Body of pancreas (tissue), 4 donors: ENCODE results near the gene USPL1. TPM values are rescaled to one million over a fixed set of nuclear protein-coding genes. Genes with fewer than 3 reads are reported as not detected.

Experiments used
- ATAC-seq: fragments of 150-250 bp; one replicate; pipeline ENCODE4 v1.9.1; 2016
- DNase-seq, 4 donors: peaks; one replicate each; pipeline ENCODE4 v3.0.0-alpha.2; 2019
- H3K27ac ChIP-seq, 4 donors: fragments of 200-600 bp; sonication (generic); 1 replicate in 3 of 4; 2 replicates in 1 of 4; pipeline versions ENCODE4 v1.5.1 to v1.6.1; 2016 to 2019; ENCODE audit warnings: mild to moderate bottlenecking in 1 of 4, mixed read lengths in 1 of 4, moderate library complexity in 1 of 4
- H3K27me3 ChIP-seq, 2 donors: fragments of 200-600 bp; sonication (generic); one replicate each; pipeline ENCODE4 v1.6.0; 2016; ENCODE audit warnings: mild to moderate bottlenecking in 1 of 2
- H3K36me3 ChIP-seq, 2 donors: fragments of 200-600 bp; sonication (generic); replicated peaks in 1 of 2; 2 replicates each; pipeline ENCODE4 v1.5.1; 2016; ENCODE audit warnings: low read depth in 2 of 2; ENCODE audit not compliant: insufficient read depth in 1 of 2
- H3K4me1 ChIP-seq: fragments of 200-600 bp; sonication (generic); one replicate; pipeline ENCODE4 v1.6.0; 2016
- H3K4me3 ChIP-seq, 2 donors: fragments of 200-600 bp; sonication (generic); 1 replicate in 1 of 2; 2 replicates in 1 of 2; pipeline ENCODE4 v1.5.1; 2016 to 2019
- H3K9me3 ChIP-seq, 3 donors: fragments of 200-600 bp; sonication (generic); 1 replicate in 2 of 3; 2 replicates in 1 of 3; pipeline ENCODE4 v1.5.1; 2016
- POLR2A ChIP-seq, 3 donors: fragments of 450-650 bp; IDR thresholded peaks; one replicate each; pipeline ENCODE4 v1.6.1; 2016; ENCODE audit warnings: antibody characterized with exemption in 3 of 3, mild to moderate bottlenecking in 2 of 3
- WGBS, 2 donors: methylation state at CpG; one replicate each; pipeline ENCODE4 v1.1.5; 2017; 5-methylcytosine and 5-hydroxymethylcytosine counted together
- intact Hi-C: fragments of 100-400 bp; cut with DNase I; formaldehyde crosslinking; loops from one replicate; pipeline ENCODE4 v1.15.1; 2023
- total RNA-seq, 2 donors: library from RNA; depleted of rRNA; stranded (reverse); fragments of >200 nt; gene quantifications; one replicate each; pipeline ENCODE4 v1.1.0, GENCODE V29; 2016
- TF ChIP-seq, protein P1 (sequence below), 7 experiments: fragments of 450-650 bp in 4 of 7; fragments of 200-600 bp in 3 of 7; sonication (generic) in 3 of 7; IDR thresholded peaks; one replicate each; pipeline ENCODE4 v1.5.1; 2016 to 2019; ENCODE audit warnings: antibody characterized with exemption in 7 of 7

Gene USPL1
- total RNA-seq, 2 donors from 2014 or later: 10.9 to 14.5 TPM

DNA sequence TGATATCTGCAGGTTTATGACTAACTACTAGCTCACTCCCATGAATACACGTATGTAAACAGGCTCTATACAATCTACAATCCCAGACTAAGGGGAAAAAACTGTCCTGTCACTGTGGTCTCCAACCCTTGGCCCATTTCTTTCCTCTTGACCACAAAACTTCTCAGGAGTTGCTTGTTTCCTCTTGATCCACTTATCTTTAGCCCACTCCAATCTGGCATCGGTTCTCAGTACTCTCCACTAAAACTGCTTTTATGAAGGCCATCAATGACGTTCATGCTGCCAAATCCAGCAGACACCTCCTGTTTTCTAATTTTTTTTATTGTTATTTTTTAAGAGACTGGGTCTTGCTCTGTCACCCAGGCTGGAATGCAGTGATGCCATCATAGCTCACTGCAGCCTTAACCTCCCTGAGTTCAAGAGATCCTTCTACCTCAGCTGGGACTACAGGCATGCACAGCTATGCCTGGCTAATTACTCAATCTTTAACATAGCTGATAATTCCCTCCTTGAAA lies 31.9 kb upstream of the USPL1 start:
- H3K4me1 ChIP-seq: peaks cover 7% of the 10 kb centered on the region
- H3K9me3 ChIP-seq: no peaks in the 10 kb centered on the region
- no peak overlapping the region for H3K27ac ChIP-seq
- H3K27me3 ChIP-seq: no peaks in the 10 kb centered on the region
- no peak for DNase-seq
- TF ChIP-seq, protein P1, sequence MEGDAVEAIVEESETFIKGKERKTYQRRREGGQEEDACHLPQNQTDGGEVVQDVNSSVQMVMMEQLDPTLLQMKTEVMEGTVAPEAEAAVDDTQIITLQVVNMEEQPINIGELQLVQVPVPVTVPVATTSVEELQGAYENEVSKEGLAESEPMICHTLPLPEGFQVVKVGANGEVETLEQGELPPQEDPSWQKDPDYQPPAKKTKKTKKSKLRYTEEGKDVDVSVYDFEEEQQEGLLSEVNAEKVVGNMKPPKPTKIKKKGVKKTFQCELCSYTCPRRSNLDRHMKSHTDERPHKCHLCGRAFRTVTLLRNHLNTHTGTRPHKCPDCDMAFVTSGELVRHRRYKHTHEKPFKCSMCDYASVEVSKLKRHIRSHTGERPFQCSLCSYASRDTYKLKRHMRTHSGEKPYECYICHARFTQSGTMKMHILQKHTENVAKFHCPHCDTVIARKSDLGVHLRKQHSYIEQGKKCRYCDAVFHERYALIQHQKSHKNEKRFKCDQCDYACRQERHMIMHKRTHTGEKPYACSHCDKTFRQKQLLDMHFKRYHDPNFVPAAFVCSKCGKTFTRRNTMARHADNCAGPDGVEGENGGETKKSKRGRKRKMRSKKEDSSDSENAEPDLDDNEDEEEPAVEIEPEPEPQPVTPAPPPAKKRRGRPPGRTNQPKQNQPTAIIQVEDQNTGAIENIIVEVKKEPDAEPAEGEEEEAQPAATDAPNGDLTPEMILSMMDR (IDR thresholded peaks at IDR 0.05): no peak
- TF ChIP-seq POLR2A (IDR thresholded peaks at IDR 0.05): no peak
- H3K4me3 ChIP-seq: no peak overlapping the region
- H3K36me3 ChIP-seq: no peaks in the 10 kb centered on the region
- no peak for ATAC-seq
- intact Hi-C loops: no loop called here
- 42 to 45% methylated on average over 3 of the region's 3 CpGs for WGBS, 2 donors

DNA sequence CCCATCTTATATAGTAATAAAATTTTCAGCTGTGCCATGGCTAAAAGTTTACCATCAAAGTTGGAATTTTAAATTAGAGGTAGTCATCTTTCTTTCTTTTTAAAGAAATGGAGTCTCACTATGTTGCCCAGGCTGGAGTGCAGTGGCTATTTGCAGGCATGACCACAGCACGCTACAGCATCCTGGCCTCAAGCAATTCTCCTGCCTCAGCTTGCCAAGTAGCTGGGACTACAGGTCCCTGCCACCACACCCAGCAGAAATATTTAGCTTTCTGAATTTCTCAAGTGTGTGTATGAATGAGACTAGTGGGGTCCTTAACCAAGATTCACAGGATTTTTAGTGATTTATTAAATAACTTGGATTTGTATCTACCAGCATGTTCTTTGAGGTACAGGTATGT lies 30.5 kb upstream of the USPL1 start:
- Histone ChIP-seq H3K27ac (no peak overlapping the region), H3K4me1 (no peaks in the 10 kb centered on the region), H3K4me3 (no peak overlapping the region), H3K27me3 (no peaks in the 10 kb centered on the region), H3K9me3 (no peaks in the 10 kb centered on the region), H3K36me3 (no peaks in the 10 kb centered on the region)
- TF ChIP-seq POLR2A (IDR thresholded peaks at IDR 0.05): no peak
- TF ChIP-seq, protein P1 (IDR thresholded peaks at IDR 0.05): no peak
- intact Hi-C loops: no loop called here
- DNase-seq (no peak), ATAC-seq (no peak)
- WGBS, 2 donors: 94 to 100% methylated on average over 1 of the region's 1 CpG

DNA sequence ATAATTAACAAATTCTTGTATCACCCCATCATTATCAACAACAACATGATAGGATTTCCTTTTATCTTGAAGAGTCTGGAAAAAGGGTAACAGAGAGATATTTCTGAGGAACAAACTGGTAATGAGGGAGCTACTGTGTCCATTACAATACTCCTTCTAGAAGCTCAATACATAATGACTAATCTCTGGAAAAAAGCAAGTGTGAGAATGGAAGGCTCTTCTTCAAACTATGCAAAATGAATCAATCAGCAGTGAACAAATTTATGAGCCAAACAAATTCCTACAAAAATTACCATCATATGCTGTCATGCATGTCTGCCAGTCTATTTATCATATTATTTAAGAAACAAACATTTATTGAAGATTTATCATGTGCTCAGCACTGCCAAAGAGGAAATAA lies 30.0 kb upstream of the USPL1 start:
- no peaks in the 10 kb centered on the region for H3K4me1 ChIP-seq
- TF ChIP-seq, protein P1 (IDR thresholded peaks at IDR 0.05): no peak
- no peak for TF ChIP-seq POLR2A (IDR thresholded peaks at IDR 0.05)
- intact Hi-C loops: no loop called here

DNA sequence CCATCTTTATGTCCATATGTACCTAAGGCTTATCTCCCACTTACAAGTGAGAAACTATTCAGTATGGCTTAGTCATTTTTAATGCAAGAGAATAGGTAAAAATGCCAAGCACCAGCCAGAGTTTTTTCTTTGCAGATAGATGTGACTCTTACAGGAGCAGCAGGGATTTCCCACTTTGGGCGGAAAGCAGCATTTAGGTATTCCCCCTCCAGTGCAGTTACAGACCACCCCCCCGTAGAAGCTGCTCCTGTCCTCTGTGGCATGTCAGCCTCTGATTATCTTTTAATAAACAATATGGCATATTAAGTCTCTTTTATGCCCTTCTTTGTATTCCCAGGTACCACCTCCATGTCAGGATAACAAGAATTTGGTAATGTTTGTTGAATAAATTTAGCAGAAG lies 24.7 kb upstream of the USPL1 start:
- WGBS, 2 donors: 78 to 97% methylated on average over 2 of the region's 2 CpGs
- no peak overlapping the region for H3K27ac ChIP-seq
- intact Hi-C loops: no loop called here
- no peaks in the 10 kb centered on the region for H3K9me3 ChIP-seq
- no peak overlapping the region for H3K4me3 ChIP-seq
- ATAC-seq (no peak), DNase-seq (no peak)
- H3K4me1 ChIP-seq: no peaks in the 10 kb centered on the region
- H3K36me3 ChIP-seq: no peaks in the 10 kb centered on the region
- TF ChIP-seq, protein P1 (IDR thresholded peaks at IDR 0.05): no peak
- TF ChIP-seq POLR2A (IDR thresholded peaks at IDR 0.05): no peak
- no peaks in the 10 kb centered on the region for H3K27me3 ChIP-seq

More for the DNA sequence above, 30.0 kb upstream of the USPL1 start:
- no peaks in the 10 kb centered on the region for H3K36me3 ChIP-seq
- ATAC-seq (no peak), DNase-seq (no peak)
- H3K27me3 ChIP-seq: no peaks in the 10 kb centered on the region
- H3K4me3 ChIP-seq: no peak overlapping the region
- H3K9me3 ChIP-seq: no peaks in the 10 kb centered on the region
- no peak overlapping the region for H3K27ac ChIP-seq

DNA sequence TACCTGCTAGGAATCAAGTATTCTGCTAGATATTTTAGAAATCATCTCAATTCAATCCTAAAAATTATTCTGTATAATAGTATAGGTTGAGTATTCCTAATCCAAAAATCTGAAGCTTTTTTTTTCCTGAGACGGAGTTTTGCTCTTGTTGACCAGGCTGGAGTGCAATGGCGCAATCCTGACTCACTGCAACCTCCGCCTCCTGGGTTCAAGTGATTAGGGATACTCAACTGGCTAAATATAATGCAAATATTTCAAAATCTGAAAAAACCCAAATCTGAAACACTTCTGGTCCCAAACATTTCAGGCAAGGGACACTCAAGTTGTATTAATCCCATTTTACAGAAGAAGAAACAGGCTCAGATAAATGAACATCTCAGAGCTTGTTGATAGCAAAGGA lies 17.2 kb upstream of the USPL1 start:
- no peak for DNase-seq
- intact Hi-C loops: no loop called here
- H3K36me3 ChIP-seq: no peaks in the 10 kb centered on the region
- ATAC-seq: no peak
- H3K27me3 ChIP-seq: no peaks in the 10 kb centered on the region
- no peak overlapping the region for H3K4me3 ChIP-seq
- H3K9me3 ChIP-seq: no peaks in the 10 kb centered on the region
- TF ChIP-seq, protein P1 (IDR thresholded peaks at IDR 0.05): no peak
- no peak for TF ChIP-seq POLR2A (IDR thresholded peaks at IDR 0.05)
- WGBS, 2 donors: 84 to 89% methylated on average over 3 of the region's 3 CpGs
- H3K27ac ChIP-seq: no peak overlapping the region
- H3K4me1 ChIP-seq: no peaks in the 10 kb centered on the region
